Mononuclear cell (primary cell): ENCODE results near the gene NR6A1. TPM values are rescaled to one million over a fixed set of nuclear protein-coding genes. Genes with fewer than 3 reads are reported as not detected.

Experiments used
- H3K27me3 ChIP-seq: 2 replicates; pipeline ENCODE4 v1.6.0; 2011; ENCODE audit warnings: low read length, control low read depth; ENCODE audit not compliant: insufficient read depth
- H3K4me1 ChIP-seq: 2 replicates; pipeline ENCODE4 v1.5.1; 2011; ENCODE audit warnings: mild to moderate bottlenecking, low read length, control low read depth; ENCODE audit not compliant: insufficient read depth
- H3K4me3 ChIP-seq: 2 replicates; pipeline ENCODE4 v1.5.1; 2011; ENCODE audit warnings: mild to moderate bottlenecking, low read length, moderate library complexity
- H3K9me3 ChIP-seq: 2 replicates; pipeline ENCODE4 v1.5.1; 2011; ENCODE audit warnings: low read depth, mild to moderate bottlenecking, control low read depth, low read length
- total RNA-seq: library from RNA; depleted of rRNA; stranded (reverse); fragments of >200 nt; gene quantifications from one replicate; pipeline ENCODE4 v1.2.3, GENCODE V29; 2012

Gene NR6A1
- total RNA-seq, 1 donor = 0.42 TPM

- no peak overlapping the region for H3K4me3 ChIP-seq
- H3K4me1 ChIP-seq = peaks cover 20% of the 10 kb centered on the region
- H3K27me3 ChIP-seq = no peaks in the 10 kb centered on the region
- no peaks in the 10 kb centered on the region for H3K9me3 ChIP-seq
These were observed 30.2 kb upstream of the NR6A1 start for GRCh38 chr9:124801356-124801755.

- Histone ChIP-seq H3K4me1 (peaks cover 20% of the 10 kb centered on the region), H3K9me3 (no peaks in the 10 kb centered on the region), H3K4me3 (no peak overlapping the region), H3K27me3 (no peaks in the 10 kb centered on the region)
These were observed 29.5 kb upstream of the NR6A1 start for GRCh38 chr9:124800306-124801259.

GRCh38 chr9:124799274-124800006 lies 28.3 kb upstream of the NR6A1 start:
- H3K9me3 ChIP-seq = no peaks in the 10 kb centered on the region
- H3K4me3 ChIP-seq = no peak overlapping the region
- peaks cover 20% of the 10 kb centered on the region for H3K4me1 ChIP-seq
- H3K27me3 ChIP-seq = no peaks in the 10 kb centered on the region

- H3K4me3 ChIP-seq = no peak overlapping the region
- no peaks in the 10 kb centered on the region for H3K9me3 ChIP-seq
- no peaks in the 10 kb centered on the region for H3K27me3 ChIP-seq
- H3K4me1 ChIP-seq = peaks cover 20% of the 10 kb centered on the region
These were observed 26.4 kb upstream of the NR6A1 start for GRCh38 chr9:124797343-124798103.

- Histone ChIP-seq H3K9me3 (no peaks in the 10 kb centered on the region), H3K4me1 (peaks cover 14% of the 10 kb centered on the region), H3K27me3 (no peaks in the 10 kb centered on the region), H3K4me3 (no peak overlapping the region)
These were observed 24.8 kb upstream of the NR6A1 start for GRCh38 chr9:124795881-124796431.

- Histone ChIP-seq H3K4me3 (no peak overlapping the region), H3K4me1 (peaks cover 4% of the 10 kb centered on the region), H3K9me3 (no peaks in the 10 kb centered on the region), H3K27me3 (no peaks in the 10 kb centered on the region)
These were observed 23.9 kb upstream of the NR6A1 start for GRCh38 chr9:124794902-124795491.

- no peaks in the 10 kb centered on the region for H3K9me3 ChIP-seq
- H3K4me3 ChIP-seq = no peak overlapping the region
- H3K4me1 ChIP-seq = no peaks in the 10 kb centered on the region
- no peaks in the 10 kb centered on the region for H3K27me3 ChIP-seq
These were observed 22.0 kb upstream of the NR6A1 start for GRCh38 chr9:124793015-124793541.

- no peaks in the 10 kb centered on the region for H3K27me3 ChIP-seq
- no peak overlapping the region for H3K4me3 ChIP-seq
- no peaks in the 10 kb centered on the region for H3K4me1 ChIP-seq
- H3K9me3 ChIP-seq = no peaks in the 10 kb centered on the region
These were observed 21.3 kb upstream of the NR6A1 start for GRCh38 chr9:124792257-124793014.

GRCh38 chr9:124790801-124791505 lies 19.8 kb upstream of the NR6A1 start:
- H3K4me3 ChIP-seq = no peak overlapping the region
- no peaks in the 10 kb centered on the region for H3K27me3 ChIP-seq
- no peaks in the 10 kb centered on the region for H3K4me1 ChIP-seq
- H3K9me3 ChIP-seq = no peaks in the 10 kb centered on the region

- Histone ChIP-seq H3K4me3 (no peak overlapping the region), H3K27me3 (no peaks in the 10 kb centered on the region), H3K4me1 (no peaks in the 10 kb centered on the region)
These were observed 19.2 kb upstream of the NR6A1 start for GRCh38 chr9:124790301-124790700.

GRCh38 chr9:124789531-124789930 lies 18.4 kb upstream of the NR6A1 start:
- Histone ChIP-seq H3K27me3 (no peaks in the 10 kb centered on the region), H3K4me1 (peaks cover 6% of the 10 kb centered on the region), H3K4me3 (no peak overlapping the region), H3K9me3 (no peaks in the 10 kb centered on the region)

More at GRCh38 chr9:124790301-124790700, 19.2 kb upstream of the NR6A1 start:
- H3K9me3 ChIP-seq = no peaks in the 10 kb centered on the region

- Histone ChIP-seq H3K27me3 (no peaks in the 10 kb centered on the region), H3K9me3 (no peaks in the 10 kb centered on the region), H3K4me1 (peaks cover 15% of the 10 kb centered on the region), H3K4me3 (no peak overlapping the region)
These were observed 17.6 kb upstream of the NR6A1 start for GRCh38 chr9:124788542-124789217.
